ENCODE results near the gene PIAS1.

The PIAS1 gene

DNA sequence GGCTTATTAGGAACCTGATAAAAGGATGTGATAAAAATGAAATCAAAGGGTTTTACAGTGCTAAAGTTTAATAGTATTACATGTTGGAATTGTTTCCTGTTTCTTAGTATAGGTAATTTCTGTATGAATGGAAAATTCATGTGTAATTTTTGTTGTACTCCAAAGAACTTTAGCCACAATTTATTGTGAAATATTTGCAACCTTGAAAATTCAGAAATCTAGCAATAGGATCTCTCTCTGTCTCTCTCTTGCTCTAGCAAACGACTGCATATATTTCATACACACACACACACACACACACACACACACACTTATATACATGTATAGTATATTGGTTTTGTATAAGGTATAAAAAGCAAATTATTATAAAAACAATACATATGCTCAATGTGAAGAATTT, 59.6 kb downstream of the PIAS1 start:
- no peak for DNase-seq (ENCODE audit: low read depth, low spot score)
- no peaks in the 10 kb centered on the region for H3K4me1 ChIP-seq (ENCODE audit: insufficient read depth, insufficient read length)
- H3K27me3 ChIP-seq (ENCODE audit: insufficient read depth, insufficient read length) = no peaks in the 10 kb centered on the region
- H3K4me3 ChIP-seq (ENCODE audit: insufficient read length, low read depth) = no peak overlapping the region
- no peaks in the 10 kb centered on the region for H3K9me3 ChIP-seq (ENCODE audit: insufficient read depth, low read length)
- TF ChIP-seq YY1 (IDR thresholded peaks at IDR 0.05; ENCODE audit: insufficient read depth, insufficient read length) (no peak), ZNF274 (IDR thresholded peaks at IDR 0.05; ENCODE audit: low read depth, low read length) (no peak), SUZ12 (IDR thresholded peaks at IDR 0.05; ENCODE audit: extremely low read depth, insufficient read depth, insufficient read length) (no peak)
- H3K9ac ChIP-seq (ENCODE audit: insufficient read length, low read depth) = no peak overlapping the region
- no peaks in the 10 kb centered on the region for H3K36me3 ChIP-seq (ENCODE audit: insufficient read depth, insufficient read length, low read length)

DNA sequence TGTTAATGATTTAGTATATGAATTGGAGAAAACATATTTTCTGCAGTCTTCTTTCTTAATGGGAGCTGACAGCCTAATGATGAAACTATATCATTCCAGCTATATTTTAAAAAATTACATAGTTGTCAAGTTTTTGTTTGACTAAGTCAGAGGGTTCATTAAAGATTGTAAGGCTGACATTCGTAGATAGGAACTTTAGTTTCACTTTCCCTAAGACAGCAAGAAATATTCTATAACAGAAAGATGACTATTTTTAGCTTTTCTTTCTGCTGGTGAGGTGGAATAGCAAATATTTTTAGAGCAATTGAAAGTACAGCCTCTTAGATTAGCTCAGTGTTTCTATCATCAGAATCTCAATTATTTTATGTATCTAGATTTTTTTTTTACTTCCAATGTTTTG, 60.2 kb downstream of the PIAS1 start:
- TF ChIP-seq SUZ12 (IDR thresholded peaks at IDR 0.05; ENCODE audit: extremely low read depth, insufficient read depth, insufficient read length) (no peak), ZNF274 (IDR thresholded peaks at IDR 0.05; ENCODE audit: low read depth, low read length) (no peak), YY1 (IDR thresholded peaks at IDR 0.05; ENCODE audit: insufficient read depth, insufficient read length) (no peak)
- DNase-seq (ENCODE audit: low read depth, low spot score) = no peak
- no peak overlapping the region for H3K4me3 ChIP-seq (ENCODE audit: insufficient read length, low read depth)
- no peaks in the 10 kb centered on the region for H3K9me3 ChIP-seq (ENCODE audit: insufficient read depth, low read length)
- no peak overlapping the region for H3K9ac ChIP-seq (ENCODE audit: insufficient read length, low read depth)
- H3K36me3 ChIP-seq (ENCODE audit: insufficient read depth, insufficient read length, low read length) = no peaks in the 10 kb centered on the region
- no peaks in the 10 kb centered on the region for H3K4me1 ChIP-seq (ENCODE audit: insufficient read depth, insufficient read length)
- H3K27me3 ChIP-seq (ENCODE audit: insufficient read depth, insufficient read length) = no peaks in the 10 kb centered on the region

DNA sequence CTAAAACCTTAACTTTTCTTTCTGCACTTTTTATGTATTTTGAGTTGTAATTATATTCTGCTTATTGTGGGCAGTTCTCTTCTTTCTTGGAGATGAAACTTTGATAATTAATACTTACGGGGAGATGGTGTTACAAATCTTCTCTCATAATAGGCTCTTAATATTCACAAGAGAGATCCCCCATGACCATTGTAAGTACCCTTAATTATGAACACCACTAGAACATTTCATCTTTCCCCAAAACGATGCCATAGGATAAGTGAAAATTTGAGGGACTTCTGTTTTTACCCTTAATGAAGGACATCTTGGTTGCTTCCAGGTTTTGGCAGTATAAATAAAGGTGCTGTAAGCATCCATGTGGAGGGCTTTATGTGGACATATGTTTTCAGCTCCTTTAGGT, 60.7 kb downstream of the PIAS1 start:
- Histone ChIP-seq H3K4me3 (ENCODE audit: insufficient read length, low read depth) (no peak overlapping the region), H3K9me3 (ENCODE audit: insufficient read depth, low read length) (no peaks in the 10 kb centered on the region), H3K9ac (ENCODE audit: insufficient read length, low read depth) (no peak overlapping the region), H3K36me3 (ENCODE audit: insufficient read depth, insufficient read length, low read length) (no peaks in the 10 kb centered on the region), H3K4me1 (ENCODE audit: insufficient read depth, insufficient read length) (no peaks in the 10 kb centered on the region), H3K27me3 (ENCODE audit: insufficient read depth, insufficient read length) (no peaks in the 10 kb centered on the region)
- DNase-seq (ENCODE audit: low read depth, low spot score) = no peak
- TF ChIP-seq ZNF274 (IDR thresholded peaks at IDR 0.05; ENCODE audit: low read depth, low read length) (no peak), SUZ12 (IDR thresholded peaks at IDR 0.05; ENCODE audit: extremely low read depth, insufficient read depth, insufficient read length) (no peak), YY1 (IDR thresholded peaks at IDR 0.05; ENCODE audit: insufficient read depth, insufficient read length) (no peak)

DNA sequence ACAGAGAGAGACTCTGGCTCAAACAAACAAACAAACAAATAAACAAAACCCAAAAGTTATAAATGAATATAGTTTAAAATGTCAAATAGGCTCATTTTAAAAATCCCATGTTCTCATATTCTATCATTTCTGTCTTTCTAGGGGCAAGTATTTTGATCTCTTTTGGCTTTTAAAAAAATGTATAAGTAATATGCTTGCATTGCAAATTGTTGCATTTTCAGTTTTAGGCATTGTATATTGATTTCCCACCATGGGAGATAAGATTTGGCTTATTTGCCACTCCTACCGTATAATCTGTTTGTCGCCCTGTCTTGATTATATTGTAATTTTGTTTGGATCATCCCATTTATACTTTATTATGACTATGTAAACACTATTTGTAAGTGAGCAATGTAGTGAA, 70.6 kb downstream of the PIAS1 start:
- DNase-seq (ENCODE audit: low read depth, low spot score) = no peak
- Histone ChIP-seq H3K36me3 (ENCODE audit: insufficient read depth, insufficient read length, low read length) (no peaks in the 10 kb centered on the region), H3K9ac (ENCODE audit: insufficient read length, low read depth) (no peak overlapping the region), H3K4me3 (ENCODE audit: insufficient read length, low read depth) (no peak overlapping the region), H3K9me3 (ENCODE audit: insufficient read depth, low read length) (no peaks in the 10 kb centered on the region), H3K27me3 (ENCODE audit: insufficient read depth, insufficient read length) (no peaks in the 10 kb centered on the region), H3K4me1 (ENCODE audit: insufficient read depth, insufficient read length) (no peaks in the 10 kb centered on the region)
- no peak for TF ChIP-seq ZNF274 (IDR thresholded peaks at IDR 0.05; ENCODE audit: low read depth, low read length)
- TF ChIP-seq YY1 (IDR thresholded peaks at IDR 0.05; ENCODE audit: insufficient read depth, insufficient read length) = no peak
- no peak for TF ChIP-seq SUZ12 (IDR thresholded peaks at IDR 0.05; ENCODE audit: extremely low read depth, insufficient read depth, insufficient read length)

DNA sequence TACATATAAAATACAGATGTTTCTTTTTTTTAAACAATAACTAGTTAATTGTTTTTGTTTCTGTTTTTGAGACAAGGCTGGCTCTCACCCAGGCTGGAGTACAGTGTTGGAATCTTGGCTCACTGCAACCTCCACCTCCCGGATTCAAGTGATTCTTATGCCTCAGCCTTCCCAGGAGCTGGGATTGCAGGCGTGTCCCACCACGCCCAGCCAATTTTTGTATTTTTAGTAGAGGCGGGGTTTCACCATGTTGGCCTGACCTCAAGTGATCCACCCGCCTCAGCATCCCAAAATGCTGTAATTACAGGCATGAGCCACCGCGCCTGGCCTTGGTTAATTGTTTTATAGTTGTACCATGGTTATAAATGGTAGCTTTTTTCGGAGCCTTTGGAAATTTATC, 72.3 kb downstream of the PIAS1 start:
- Histone ChIP-seq H3K4me1 (ENCODE audit: insufficient read depth, insufficient read length) (no peaks in the 10 kb centered on the region), H3K27me3 (ENCODE audit: insufficient read depth, insufficient read length) (no peaks in the 10 kb centered on the region), H3K36me3 (ENCODE audit: insufficient read depth, insufficient read length, low read length) (no peaks in the 10 kb centered on the region), H3K9ac (ENCODE audit: insufficient read length, low read depth) (no peak overlapping the region), H3K4me3 (ENCODE audit: insufficient read length, low read depth) (no peak overlapping the region), H3K9me3 (ENCODE audit: insufficient read depth, low read length) (no peaks in the 10 kb centered on the region)
- DNase-seq (ENCODE audit: low read depth, low spot score) = no peak
- TF ChIP-seq ZNF274 (IDR thresholded peaks at IDR 0.05; ENCODE audit: low read depth, low read length) (no peak), YY1 (IDR thresholded peaks at IDR 0.05; ENCODE audit: insufficient read depth, insufficient read length) (no peak), SUZ12 (IDR thresholded peaks at IDR 0.05; ENCODE audit: extremely low read depth, insufficient read depth, insufficient read length) (no peak)

DNA sequence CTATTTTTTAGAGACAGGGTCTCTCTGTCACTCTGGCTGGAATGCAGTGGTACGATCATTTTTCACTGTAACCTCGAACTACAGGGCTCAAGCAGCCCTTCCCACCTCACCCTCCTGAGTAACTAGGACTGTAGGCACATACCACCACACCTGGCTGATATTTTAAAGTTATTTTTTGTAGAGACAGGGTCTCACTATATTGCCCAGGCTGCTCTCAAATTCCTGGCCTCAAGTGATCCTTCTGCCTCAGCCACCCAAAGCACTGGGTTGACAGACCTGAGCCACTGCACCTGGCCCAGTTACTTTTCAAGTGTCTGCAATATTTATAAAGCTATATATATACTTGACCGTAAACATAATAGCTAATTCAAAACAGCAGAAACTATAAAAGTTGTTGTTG, 75.0 kb downstream of the PIAS1 start:
- no peaks in the 10 kb centered on the region for H3K36me3 ChIP-seq (ENCODE audit: insufficient read depth, insufficient read length, low read length)
- no peak overlapping the region for H3K4me3 ChIP-seq (ENCODE audit: insufficient read length, low read depth)
- TF ChIP-seq YY1 (IDR thresholded peaks at IDR 0.05; ENCODE audit: insufficient read depth, insufficient read length) = no peak
- TF ChIP-seq ZNF274 (IDR thresholded peaks at IDR 0.05; ENCODE audit: low read depth, low read length) = no peak
- TF ChIP-seq SUZ12 (IDR thresholded peaks at IDR 0.05; ENCODE audit: extremely low read depth, insufficient read depth, insufficient read length) = no peak
- no peaks in the 10 kb centered on the region for H3K9me3 ChIP-seq (ENCODE audit: insufficient read depth, low read length)
- H3K4me1 ChIP-seq (ENCODE audit: insufficient read depth, insufficient read length) = no peaks in the 10 kb centered on the region
- H3K27me3 ChIP-seq (ENCODE audit: insufficient read depth, insufficient read length) = no peaks in the 10 kb centered on the region
- no peak for DNase-seq (ENCODE audit: low read depth, low spot score)
- no peak overlapping the region for H3K9ac ChIP-seq (ENCODE audit: insufficient read length, low read depth)

DNA sequence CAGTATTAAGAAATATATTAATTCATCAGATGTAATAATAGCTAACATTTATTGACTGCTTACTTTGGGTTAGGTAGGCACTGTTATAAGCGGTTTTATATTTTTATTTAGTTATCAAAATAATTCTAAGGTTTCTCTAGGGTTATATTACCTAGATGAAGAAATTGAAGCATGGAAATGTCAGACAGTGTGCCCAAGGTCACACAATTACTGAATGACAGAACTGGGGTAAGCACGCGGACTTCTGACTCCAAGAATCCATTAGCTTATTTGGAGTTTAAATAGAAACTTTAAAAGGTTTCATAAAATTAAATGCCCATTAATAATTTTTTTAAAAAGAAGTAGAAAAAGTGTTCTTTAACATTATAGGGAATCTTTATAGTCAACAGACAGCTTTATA, 76.7 kb downstream of the PIAS1 start:
- H3K36me3 ChIP-seq (ENCODE audit: insufficient read depth, insufficient read length, low read length) = no peaks in the 10 kb centered on the region
- H3K9ac ChIP-seq (ENCODE audit: insufficient read length, low read depth) = no peak overlapping the region
- H3K4me1 ChIP-seq (ENCODE audit: insufficient read depth, insufficient read length) = no peaks in the 10 kb centered on the region
- TF ChIP-seq YY1 (IDR thresholded peaks at IDR 0.05; ENCODE audit: insufficient read depth, insufficient read length) (no peak), ZNF274 (IDR thresholded peaks at IDR 0.05; ENCODE audit: low read depth, low read length) (no peak), SUZ12 (IDR thresholded peaks at IDR 0.05; ENCODE audit: extremely low read depth, insufficient read depth, insufficient read length) (no peak)
- H3K9me3 ChIP-seq (ENCODE audit: insufficient read depth, low read length) = no peaks in the 10 kb centered on the region
- no peak overlapping the region for H3K4me3 ChIP-seq (ENCODE audit: insufficient read length, low read depth)
- DNase-seq (ENCODE audit: low read depth, low spot score) = no peak
- H3K27me3 ChIP-seq (ENCODE audit: insufficient read depth, insufficient read length) = no peaks in the 10 kb centered on the region

DNA sequence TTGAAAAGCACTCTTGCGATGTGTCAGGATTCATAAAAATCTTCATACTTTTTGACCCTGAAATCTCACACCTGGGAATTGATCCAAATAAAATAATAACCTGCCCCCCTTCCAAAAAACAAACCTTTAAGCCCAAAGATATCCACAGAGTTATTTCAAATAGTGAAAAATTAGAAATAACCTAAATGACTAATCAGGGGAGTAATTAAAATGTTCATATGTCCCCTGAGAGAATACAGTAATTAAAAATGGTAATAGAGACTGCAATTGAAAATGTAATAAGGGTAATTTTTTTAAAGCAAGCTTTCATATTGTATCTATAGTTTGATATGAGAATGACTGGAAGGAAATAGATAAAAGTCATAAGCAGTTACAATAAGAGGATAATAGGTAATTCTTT, 83.0 kb downstream of the PIAS1 start:
- Histone ChIP-seq H3K9ac (ENCODE audit: insufficient read length, low read depth) (no peak overlapping the region), H3K4me3 (ENCODE audit: insufficient read length, low read depth) (no peak overlapping the region), H3K9me3 (ENCODE audit: insufficient read depth, low read length) (no peaks in the 10 kb centered on the region), H3K36me3 (ENCODE audit: insufficient read depth, insufficient read length, low read length) (peaks cover 3% of the 10 kb centered on the region), H3K4me1 (ENCODE audit: insufficient read depth, insufficient read length) (no peaks in the 10 kb centered on the region), H3K27me3 (ENCODE audit: insufficient read depth, insufficient read length) (no peaks in the 10 kb centered on the region)
- no peak for DNase-seq (ENCODE audit: low read depth, low spot score)
- no peak for TF ChIP-seq YY1 (IDR thresholded peaks at IDR 0.05; ENCODE audit: insufficient read depth, insufficient read length)
